ENCODE results near the gene SPSB1. TPM values are rescaled to one million over a fixed set of nuclear protein-coding genes. Genes with fewer than 3 reads are reported as not detected.

Gene SPSB1
- total RNA-seq, 4 donors from 2014 or later, result 40.0 to 82.1 (median 52.6) TPM

- peaks cover 34 to 61% (median 40%) of the 10 kb centered on the region in 4 donors for H3K4me1 ChIP-seq
- in situ Hi-C loops (cut with MboI; ENCODE audit: low pct_ligation_motif_present in 1 of 4, low pct_unique_long_range_greater_than_20kb in 1 of 4, low sequenced_read_pairs in 3 of 4), result no loop called here
- H3K27me3 ChIP-seq, result no peaks in the 10 kb centered on the region
- no peak for TF ChIP-seq POLR2A (IDR thresholded peaks at IDR 0.05)
- no peak for TF ChIP-seq CTCF (IDR thresholded peaks at IDR 0.05)
- no peak for TF ChIP-seq EP300 (IDR thresholded peaks at IDR 0.05; ENCODE audit: low read depth)
- no peak for TF ChIP-seq POLR2AphosphoS5 (IDR thresholded peaks at IDR 0.05)
- H3K27ac ChIP-seq, result peak overlapping the region; percentile 3 to 82 (median 69)
- no peaks in the 10 kb centered on the region for H3K9me3 ChIP-seq
- intact Hi-C loops (cut with DNase I; ENCODE audit: low total_unique reads), result no loop called here
- 83% methylated on average over 24 of the region's 24 CpGs; no CpG with 5 or more reads in 1 of the 2 donors for WGBS, 2 donors (ENCODE audit: low coverage in 1 of 2)
- H3K4me3 ChIP-seq, result no peak overlapping the region
- no peak for DNase-seq
- H3K36me3 ChIP-seq, result no peaks in the 10 kb centered on the region
These were observed 47.6 kb downstream of the SPSB1 start for GRCh38 chr1:9340172-9340854.

- H3K27me3 ChIP-seq, result no peaks in the 10 kb centered on the region
- 50 to 87% methylated on average over 1 to 7 of the region's 7 CpGs for WGBS, 2 donors (ENCODE audit: low coverage in 1 of 2)
- intact Hi-C loops (cut with DNase I; ENCODE audit: low total_unique reads), result no loop called here
- H3K27ac ChIP-seq, result peak overlapping the region; percentile 3 to 82 (median 69)
- H3K4me1 ChIP-seq, result peaks cover 34 to 61% (median 41%) of the 10 kb centered on the region in 4 donors
- in situ Hi-C loops (cut with MboI; ENCODE audit: low pct_ligation_motif_present in 1 of 4, low pct_unique_long_range_greater_than_20kb in 1 of 4, low sequenced_read_pairs in 3 of 4), result no loop called here
- DNase-seq, result no peak
- no peak overlapping the region for H3K4me3 ChIP-seq
- no peak for TF ChIP-seq POLR2AphosphoS5 (IDR thresholded peaks at IDR 0.05)
- no peaks in the 10 kb centered on the region for H3K36me3 ChIP-seq
- no peaks in the 10 kb centered on the region for H3K9me3 ChIP-seq
These were observed 48.2 kb downstream of the SPSB1 start for GRCh38 chr1:9340864-9341263.

- TF ChIP-seq EP300 (IDR thresholded peaks at IDR 0.05; ENCODE audit: low read depth), result no peak
- no peak for TF ChIP-seq CTCF (IDR thresholded peaks at IDR 0.05)
- no peak for TF ChIP-seq POLR2A (IDR thresholded peaks at IDR 0.05)
- TF ChIP-seq POLR2AphosphoS5 (IDR thresholded peaks at IDR 0.05), result no peak
- H3K4me1 ChIP-seq, result peaks cover 34 to 61% (median 42%) of the 10 kb centered on the region in 4 donors
These were observed 48.7 kb downstream of the SPSB1 start for GRCh38 chr1:9341301-9341845.

GRCh38 chr1:9343269-9343668, 50.6 kb downstream of the SPSB1 start:
- TF ChIP-seq POLR2AphosphoS5 (IDR thresholded peaks at IDR 0.05), result no peak
- TF ChIP-seq CTCF (IDR thresholded peaks at IDR 0.05), result no peak
- no peak for TF ChIP-seq POLR2A (IDR thresholded peaks at IDR 0.05)
- no peak for TF ChIP-seq EP300 (IDR thresholded peaks at IDR 0.05; ENCODE audit: low read depth)
- in situ Hi-C loops (cut with MboI; ENCODE audit: low pct_ligation_motif_present in 1 of 4, low pct_unique_long_range_greater_than_20kb in 1 of 4, low sequenced_read_pairs in 3 of 4), result no loop called here
- Histone ChIP-seq H3K4me3 (no peak overlapping the region), H3K4me1 (peaks cover 22 to 42% (median 35%) of the 10 kb centered on the region in 4 donors), H3K36me3 (no peaks in the 10 kb centered on the region), H3K27me3 (no peaks in the 10 kb centered on the region), H3K27ac (no peak overlapping the region), H3K9me3 (no peaks in the 10 kb centered on the region)
- DNase-seq, result no peak
- intact Hi-C loops (cut with DNase I; ENCODE audit: low total_unique reads), result no loop called here
- 97 to 98% methylated on average over 6 of the region's 6 CpGs for WGBS, 2 donors (ENCODE audit: low coverage in 1 of 2)

More at GRCh38 chr1:9341301-9341845, 48.7 kb downstream of the SPSB1 start:
- Histone ChIP-seq H3K36me3 (no peaks in the 10 kb centered on the region), H3K27ac (peak overlapping the region in 1 of 4 donors; percentile 78), H3K9me3 (no peaks in the 10 kb centered on the region), H3K4me3 (no peak overlapping the region), H3K27me3 (no peaks in the 10 kb centered on the region)
- DNase-seq, result no peak
- intact Hi-C loops (cut with DNase I; ENCODE audit: low total_unique reads) (no loop called here), in situ Hi-C loops (cut with MboI; ENCODE audit: low pct_ligation_motif_present in 1 of 4, low pct_unique_long_range_greater_than_20kb in 1 of 4, low sequenced_read_pairs in 3 of 4) (no loop called here)
- 87 to 95% methylated on average over 4 to 13 of the region's 13 CpGs for WGBS, 2 donors (ENCODE audit: low coverage in 1 of 2)
